HL-60/S4 (cell line): ENCODE data around the gene HOXC6.

ENCODE experiments used
- in situ Hi-C: fragments of 300-500 bp; cut with MboI; formaldehyde crosslinking; loops from 2 replicates; pipeline ENCODE4 v1.14.3; 2022; ENCODE audit warnings: low sequenced_read_pairs

The HOXC6 gene

DNA sequence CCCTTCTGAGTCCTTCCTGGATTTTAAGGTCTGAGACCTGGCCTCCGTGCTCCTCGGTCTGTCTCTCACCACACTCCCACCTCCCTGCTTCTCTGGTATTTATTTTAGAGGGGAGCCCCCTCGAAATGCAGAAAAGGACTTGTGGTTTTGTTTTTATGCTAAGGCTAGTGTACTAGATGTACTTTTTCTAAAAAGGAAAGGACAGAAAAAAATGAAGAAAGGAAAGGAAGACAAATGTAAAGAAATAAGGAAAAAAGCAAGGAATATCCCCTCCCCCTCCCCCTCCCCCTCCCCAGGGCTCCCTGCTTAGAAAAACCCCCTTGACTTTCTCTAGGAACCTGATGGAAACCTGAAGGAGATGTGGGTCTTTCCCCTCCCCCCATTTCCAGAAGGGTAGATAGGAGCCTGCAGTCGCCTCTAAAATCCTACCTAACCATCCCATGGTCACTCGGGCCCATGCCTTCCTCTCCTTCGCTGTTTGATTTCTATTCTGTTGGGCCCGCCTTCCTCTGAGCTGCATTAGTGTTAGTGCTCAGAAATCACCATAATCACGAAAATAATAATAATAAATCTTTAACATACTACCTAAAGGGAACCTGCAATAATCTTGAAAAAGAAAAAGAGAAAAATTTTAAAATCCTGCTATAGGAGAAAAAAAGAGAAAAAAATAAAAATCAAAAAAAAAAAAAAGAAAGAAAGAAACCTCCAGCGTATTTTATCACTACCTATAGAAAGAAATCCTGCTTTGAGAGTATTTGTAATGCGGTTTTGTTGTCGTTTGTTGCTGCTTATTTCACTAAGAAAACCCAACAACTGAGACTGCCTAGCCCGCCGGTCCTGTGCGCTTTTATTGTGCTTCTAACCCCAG lies 16.3 kb upstream of the HOXC6 start:
- in situ Hi-C loops = no loop called here

DNA sequence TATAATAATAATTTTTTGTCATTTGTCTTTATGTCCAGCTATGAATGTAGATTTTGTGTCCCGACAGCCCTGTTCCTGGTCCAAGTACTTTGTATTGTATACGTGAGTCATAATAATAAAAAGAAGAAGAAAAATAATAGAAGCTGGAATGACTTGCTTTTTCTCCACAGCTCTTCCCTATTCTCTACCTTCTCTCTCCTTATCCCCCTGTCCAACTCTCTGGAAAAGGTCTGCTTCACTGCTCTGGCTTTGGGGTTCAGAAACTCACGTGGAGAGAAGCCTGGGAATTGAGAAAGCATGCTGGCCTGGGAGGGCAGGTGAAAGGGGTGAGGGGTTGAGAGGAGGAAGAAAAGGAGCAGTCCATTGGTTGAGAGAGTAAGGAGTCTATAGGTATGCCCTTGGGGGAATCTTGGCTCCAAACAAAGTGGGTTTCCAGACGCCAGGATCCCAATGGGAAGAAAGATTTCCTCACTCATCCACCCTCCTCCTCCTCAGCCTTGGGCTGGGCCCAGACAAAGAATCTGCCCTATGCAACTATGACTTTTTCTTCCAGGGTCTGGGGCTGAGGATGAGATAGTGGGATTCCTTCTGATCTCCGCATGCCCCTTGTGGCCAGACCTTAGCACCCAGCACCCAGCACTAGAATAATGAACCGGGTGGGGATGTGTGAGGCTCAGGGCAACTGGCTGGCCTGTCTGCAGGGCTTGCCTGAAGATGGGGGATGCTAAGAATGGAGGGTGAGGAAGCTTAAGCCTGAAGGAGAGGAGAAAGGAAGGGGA lies 15.4 kb upstream of the HOXC6 start:
- in situ Hi-C loops = no loop called here

DNA sequence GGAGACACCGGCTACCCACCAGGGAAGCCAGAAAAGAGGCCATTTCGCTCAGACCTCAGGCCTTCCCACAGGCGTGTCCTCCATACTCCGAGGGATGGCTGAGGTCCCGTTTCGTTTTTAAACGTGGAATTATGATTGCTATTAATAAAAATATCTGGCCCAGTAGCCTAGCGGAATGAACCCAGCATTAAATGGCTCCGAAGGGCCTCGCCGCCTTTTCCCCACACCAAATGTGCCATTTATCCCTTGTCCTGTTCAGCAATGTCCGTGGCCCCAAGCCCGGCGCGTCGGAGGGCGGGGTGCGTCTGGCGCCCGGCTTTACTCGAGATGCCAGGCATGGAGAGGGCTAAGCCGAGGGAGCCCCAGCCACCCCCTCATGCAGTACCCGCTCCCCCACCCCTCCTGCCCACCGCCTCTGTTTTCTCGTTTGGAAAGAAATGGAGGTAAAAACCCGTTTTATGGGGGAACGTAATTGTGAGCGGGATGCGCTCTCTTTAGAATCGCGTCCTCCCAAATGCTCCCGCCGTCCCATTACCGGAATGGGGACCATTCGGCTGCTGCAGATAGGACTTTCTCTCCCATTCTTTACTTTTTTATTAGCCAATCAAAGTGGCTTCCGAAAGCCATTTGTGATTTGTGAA lies 13.7 kb upstream of the HOXC6 start:
- in situ Hi-C loops = no loop called here

DNA sequence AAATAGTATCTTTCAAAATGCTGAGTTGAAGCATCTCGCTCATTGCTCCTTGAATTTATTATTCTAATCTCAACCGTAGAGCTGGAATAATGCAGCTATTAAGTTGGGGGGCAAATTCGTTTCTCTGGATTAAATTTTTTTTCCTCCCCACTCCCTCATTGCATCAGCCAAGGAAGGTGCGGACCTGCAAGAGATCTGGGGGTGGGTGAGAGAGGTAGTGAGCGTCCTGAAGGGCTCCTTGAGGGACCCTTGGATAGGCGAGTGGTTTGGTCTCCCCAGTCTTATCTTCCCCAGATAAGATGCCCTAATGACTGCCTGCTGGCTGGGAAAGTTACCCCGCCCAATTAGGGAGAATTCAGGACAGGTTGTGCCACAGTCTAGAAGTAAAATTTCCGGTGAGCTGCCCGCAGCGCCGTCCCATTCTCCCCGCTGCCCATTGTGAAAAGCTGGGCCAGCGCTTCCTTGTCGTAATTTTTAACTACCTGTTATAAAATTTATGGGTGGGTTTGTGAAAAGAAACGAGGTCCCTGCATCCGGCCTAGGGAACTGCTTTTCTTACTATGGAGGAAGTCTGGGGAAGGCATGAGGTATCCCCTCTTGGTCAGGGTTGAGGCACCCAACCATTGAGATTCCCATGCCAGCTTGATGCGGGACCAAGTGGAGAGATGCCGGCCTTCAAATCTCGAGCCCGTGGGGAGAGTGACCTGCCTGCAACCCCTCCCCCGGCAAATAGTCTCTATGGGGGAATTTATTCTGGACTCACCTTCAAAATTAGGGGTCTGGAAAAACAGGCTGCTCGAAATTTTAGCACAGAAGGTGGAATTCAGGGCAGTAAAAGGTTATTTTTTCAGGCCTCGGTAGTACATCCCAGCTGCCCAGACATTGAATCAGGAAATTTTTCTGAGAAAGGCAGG lies 13.0 kb upstream of the HOXC6 start:
- in situ Hi-C loops = no loop called here

DNA sequence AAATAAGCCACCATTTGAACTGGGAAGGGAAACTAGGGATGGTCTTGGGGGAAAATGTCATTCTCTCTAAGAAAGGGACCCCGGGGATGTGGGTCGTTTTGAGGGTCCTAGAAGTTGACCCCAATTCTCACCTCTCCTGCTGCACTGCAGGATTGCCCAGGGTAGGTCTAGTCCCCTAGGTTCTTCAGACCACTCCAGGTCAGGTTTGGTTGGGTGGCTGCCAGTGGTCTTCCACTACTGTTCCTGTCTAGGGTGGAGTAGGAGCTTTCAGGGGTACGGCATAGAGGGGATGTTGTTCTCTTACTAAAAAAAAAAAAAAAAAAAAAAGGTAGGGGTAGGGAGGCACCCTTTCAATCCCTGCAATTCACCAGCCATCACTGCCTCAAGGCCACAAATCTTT lies 12.2 kb upstream of the HOXC6 start:
- in situ Hi-C loops = no loop called here

DNA sequence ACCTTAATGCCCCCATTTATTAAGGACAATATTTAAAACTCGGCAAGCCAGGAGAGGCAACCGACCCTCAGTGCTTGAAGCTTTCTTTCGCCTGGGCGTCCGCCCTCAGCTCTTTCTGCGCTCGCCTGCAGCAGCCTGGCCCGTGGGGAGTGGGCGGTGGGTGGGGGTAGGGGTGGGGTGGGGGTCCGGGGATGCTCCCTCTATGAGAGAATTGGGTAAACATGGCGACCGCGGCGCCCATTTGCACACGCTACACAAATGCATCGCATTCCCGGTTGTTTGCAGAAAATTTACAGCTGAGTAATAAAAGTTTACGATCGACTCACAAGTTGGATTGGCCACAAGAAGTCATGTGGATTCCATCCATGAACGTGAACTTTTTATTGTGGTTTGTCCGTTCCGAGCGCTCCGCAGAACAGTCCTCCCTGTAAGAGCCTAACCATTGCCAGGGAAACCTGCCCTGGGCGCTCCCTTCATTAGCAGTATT lies 11.7 kb upstream of the HOXC6 start:
- in situ Hi-C loops = no loop called here

DNA sequence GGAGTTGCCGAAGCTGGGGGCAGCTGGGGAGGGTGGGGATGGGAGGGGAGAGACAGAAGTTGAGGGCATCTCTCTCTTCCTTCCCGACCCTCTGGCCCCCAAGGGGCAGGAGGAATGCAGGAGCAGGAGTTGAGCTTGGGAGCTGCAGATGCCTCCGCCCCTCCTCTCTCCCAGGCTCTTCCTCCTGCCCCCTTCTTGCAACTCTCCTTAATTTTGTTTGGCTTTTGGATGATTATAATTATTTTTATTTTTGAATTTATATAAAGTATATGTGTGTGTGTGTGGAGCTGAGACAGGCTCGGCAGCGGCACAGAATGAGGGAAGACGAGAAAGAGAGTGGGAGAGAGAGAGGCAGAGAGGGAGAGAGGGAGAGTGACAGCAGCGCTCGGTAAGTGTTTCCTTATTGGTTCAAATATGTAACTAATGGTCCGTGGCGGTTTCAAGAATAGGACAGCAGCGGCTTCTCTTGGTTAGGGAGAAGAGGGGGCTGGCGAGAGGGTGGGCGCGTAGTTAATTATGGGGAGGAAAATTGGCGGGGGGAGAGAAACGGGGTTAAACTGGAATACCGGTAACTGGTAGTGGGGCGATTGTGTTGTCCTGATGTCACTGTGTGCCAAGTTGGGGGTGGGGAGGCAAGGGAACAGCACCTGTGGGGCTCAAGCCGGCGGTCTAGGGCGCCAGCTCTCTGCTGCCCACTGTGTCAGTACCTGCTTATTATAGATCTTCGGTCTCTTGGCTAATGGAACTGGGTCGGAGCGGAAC lies 11.0 kb upstream of the HOXC6 start:
- in situ Hi-C loops = no loop called here

DNA sequence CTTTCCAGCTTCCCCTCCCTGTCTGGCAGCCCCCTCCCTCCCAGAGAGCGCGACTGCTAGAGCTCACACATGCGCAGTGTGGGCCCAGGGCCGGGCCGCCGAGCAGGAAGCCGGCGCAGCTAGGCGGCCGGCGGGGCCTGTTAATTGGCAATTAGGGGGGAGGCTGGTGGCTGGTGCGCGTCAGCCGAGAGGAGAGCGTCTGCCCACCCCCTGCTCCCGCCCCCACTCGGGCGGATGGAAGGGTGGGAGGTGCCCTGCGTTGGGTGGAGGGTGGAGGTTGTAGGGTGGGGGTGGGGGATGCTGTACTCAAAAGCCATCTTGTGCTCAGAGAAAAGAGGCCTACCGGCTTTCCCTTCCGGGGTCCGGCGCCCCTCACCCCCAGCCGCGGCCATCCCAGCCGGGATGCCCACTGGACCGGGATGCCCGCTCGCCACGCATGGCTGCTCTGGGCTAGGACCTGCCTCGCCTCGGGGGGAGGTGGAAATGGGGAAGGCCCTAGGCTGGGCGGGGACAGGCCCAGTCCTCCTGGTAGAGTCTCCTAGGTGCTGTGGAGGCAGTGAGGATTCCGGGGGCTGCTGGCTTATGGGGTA lies 10.3 kb upstream of the HOXC6 start:
- in situ Hi-C loops = no loop called here

DNA sequence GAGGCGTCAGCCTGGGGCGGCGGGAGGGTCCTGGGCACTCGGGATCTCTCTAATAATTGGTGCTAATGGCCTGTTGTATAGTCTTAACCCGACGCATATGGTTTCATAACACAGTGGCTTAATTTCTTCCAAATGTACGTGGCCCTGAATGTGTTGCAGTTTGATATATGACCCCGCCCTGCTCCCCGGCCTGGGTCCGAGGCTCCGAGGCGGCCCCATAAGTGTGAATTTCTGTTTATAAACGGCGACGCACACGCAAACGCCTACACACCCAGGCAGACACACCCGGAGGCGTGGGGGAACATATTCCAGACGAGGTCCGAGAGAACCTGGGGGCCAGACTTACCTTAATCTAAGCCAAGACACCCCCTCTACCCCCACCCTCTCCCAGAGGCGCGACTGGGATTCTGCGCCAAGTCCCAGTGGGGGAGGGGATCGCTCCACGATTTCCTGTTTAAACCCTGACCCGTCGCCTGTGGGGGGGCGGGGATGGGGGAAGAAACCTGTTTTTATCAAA lies 9.7 kb upstream of the HOXC6 start:
- in situ Hi-C loops = no loop called here

DNA sequence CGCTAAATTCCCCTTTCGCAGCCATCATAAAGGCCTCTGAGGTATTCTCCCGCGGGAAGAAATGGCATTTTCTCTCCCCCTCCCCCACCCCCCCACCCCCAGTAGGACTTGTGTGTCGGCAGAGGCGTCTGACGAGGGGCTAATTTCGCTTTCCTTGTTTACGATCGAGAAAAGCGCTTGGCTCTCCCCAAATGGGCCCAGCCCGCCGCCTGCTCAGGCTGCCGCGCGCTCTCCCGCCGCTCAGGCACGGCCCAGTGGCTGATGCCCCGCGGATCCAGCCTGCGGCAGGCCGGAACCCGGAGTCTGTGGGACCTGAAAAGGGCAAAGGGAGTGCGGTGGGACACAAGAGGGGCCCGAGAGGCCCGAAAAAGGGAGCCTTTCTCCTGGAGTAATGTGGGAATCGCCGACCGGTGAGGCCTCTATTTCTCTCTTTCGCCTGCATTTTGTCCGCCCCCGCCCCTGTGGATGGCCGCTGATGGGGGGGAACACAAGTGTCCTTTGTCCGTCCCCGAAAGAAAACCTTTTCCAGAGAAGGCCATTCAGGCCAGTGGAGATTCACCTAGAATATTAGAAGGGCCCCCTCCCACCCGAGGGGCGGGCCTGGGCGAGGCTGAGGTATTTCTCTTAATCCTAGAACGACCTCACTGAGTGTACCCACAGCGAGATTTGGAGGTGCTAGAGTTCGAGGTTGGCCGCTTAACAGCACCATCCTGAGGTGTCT lies 9.0 kb upstream of the HOXC6 start:
- in situ Hi-C loops = no loop called here

DNA sequence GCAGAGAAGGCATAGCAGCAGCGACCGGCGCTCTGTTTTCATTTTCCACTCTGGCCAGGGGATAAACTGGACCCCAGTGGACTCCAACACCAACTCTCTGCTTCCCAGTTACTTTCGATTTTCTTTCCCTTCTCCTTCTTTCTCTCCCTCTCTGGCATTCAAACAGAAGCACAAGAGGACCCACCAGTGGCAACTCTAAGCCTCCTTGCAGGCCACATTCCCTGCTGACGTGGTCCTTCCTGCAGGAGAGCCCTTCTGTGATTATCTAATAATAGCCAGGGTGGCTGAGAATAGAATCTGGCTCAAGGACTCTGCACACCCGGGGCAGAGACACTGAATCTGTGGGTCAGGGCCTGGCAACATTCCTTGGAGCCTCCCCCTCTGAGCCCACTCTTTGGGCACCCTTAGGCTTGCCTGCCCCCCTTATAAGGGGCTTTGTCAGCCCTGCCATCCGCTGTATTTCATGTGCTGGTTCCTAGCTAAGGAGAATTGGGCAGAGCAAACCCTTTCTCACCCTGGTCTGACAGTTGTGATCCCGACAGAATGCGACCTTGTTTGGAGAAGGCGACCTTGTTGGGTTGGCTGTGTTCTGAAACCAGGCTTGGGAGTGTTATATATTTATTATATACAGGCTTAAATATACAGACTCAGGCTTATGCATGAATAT lies 8.2 kb upstream of the HOXC6 start:
- in situ Hi-C loops = loop anchor here (10.0 kb wide), 1 partner anchor 175 kb away; no protein-coding TSS in a partner anchor

DNA sequence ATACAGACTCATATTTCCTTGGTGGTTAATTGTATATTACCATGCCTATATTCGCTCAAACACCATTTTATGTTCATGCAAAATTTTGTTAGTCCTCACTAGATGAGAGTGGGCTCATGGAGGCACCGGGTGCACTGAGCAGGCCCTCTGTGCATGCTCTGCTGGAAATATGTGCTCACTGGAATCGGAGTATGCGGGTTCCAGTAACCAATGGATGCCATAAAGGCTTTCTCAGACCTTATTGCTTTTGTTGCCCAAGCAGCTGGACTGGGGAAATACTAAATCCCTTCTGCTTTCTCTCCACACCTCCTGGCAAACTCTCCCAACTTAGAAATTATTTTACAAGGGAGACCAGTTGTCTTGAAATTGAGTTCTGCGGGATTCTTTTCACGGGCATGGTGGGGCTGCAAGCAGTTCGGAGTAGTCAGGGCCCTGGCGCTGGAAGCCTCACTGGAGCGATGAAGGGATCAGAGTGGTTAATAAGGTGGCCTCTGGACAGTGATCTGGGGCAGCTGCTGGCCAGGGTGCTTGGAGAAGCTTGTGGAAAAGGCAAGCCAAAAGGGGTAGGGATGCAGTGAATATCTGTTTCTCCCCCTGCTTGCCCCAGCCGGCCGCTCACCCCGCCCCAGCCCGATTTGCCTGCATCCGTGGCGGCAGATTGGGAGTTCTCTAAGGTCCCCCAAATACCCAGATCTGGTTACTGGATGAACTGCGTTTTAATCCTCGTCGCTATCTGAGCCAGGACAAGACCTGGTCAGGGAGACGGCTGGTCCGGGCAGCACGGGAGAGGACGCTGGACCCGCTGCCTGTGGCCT lies 7.4 kb upstream of the HOXC6 start:
- in situ Hi-C loops = loop anchor here (10.0 kb wide), 1 partner anchor 174 kb away; no protein-coding TSS in a partner anchor

DNA sequence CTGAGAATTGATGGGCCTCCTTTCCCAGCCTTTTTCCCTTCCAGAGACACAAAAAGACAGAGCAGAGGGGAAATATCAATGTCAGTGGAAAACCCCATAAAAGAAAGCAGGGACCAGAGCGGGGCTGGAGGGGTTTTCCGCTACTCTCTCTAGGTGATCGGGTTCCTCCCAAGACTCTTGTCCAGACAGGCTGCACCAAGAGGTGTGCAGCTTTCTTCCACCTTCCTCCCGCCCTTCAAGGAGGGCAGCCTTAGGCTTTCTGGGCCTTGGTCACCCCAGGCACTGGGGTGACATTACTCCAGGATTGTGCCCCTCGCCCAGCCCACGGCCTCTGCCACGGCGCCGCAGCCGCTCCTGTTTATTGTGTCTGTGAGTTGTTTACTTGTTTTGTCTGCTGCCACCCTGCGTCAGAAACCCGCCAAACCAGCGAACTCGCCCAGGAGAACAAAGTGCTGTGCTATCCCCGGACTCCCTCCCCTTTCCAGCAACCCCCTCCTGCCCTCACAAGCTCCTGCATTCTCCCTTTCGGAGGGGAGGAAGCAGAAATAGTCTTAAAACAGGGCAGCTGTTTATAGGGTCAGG lies 6.7 kb upstream of the HOXC6 start:
- in situ Hi-C loops = loop anchor here (10.0 kb wide), 1 partner anchor 173 kb away; no protein-coding TSS in a partner anchor

DNA sequence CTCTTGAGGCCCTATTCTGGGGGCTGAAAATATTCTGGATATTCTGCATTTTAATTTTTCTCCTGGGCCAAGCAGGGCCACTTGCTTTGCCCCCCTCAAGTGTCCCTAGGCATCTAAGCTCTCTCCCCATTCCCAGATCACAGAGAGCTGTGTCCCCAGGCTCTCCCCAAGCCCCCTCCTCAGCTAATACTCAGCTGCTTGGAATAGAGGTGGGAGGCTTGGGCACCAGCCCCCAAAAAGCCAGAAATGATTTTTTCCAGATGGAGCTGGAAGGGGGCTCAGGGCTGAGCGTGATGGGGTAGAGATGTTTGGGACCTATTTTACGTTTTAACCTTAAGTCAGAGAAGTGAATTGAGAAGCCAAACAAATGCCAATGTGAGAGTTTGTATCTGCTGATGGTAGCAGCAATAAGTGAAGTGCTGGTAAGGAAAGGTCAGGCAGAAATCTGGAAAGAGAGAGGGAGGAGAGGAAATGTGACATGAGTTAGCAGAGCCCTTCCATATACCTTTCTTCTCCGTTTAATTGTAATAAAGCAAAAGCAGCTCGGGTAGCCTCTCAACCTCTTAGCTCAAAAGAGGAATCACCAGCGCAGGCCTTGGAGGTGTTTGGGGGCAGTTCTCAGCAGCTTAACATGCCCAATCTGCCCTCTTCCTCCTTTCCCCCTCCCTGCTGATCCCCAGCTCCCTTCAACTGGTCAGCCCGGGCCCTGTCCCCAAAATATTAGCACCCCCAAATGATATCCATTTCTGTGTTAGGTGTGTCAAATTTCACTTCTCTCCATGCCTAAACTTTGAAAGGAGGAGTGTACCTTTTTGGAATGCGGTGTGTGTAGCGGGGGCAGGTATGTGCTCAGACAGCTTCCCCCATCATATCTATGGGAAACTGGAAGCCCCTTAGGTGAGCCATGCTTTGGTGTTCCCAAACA lies 5.0 kb upstream of the HOXC6 start:
- in situ Hi-C loops = loop anchor here (10.0 kb wide), 1 partner anchor 172 kb away; no protein-coding TSS in a partner anchor

DNA sequence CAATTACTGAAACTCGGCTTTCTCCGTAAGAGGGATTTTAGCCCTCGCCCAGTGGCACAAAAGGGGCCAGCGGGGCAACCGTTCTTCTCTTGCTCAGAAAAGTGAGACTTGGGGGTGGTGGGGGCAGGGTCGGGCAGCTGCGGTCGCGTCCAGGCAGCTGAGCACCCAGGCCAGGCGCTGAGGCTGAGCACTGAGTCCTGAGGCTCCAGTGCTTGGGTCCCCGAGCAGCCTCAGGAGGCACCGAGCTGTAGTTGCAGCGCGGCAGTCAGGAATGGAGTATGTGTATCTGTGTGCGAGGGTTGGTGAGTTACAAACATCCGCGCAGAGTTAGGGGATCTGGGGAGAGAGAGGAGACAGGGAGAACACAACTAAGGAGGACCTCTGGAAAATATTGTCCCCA lies 4.1 kb upstream of the HOXC6 start:
- in situ Hi-C loops = loop anchor here (10.0 kb wide), 1 partner anchor 171 kb away; no protein-coding TSS in a partner anchor
